NCI-H1092 (cell line): Measurements from ENCODE around the gene MPG.

Experiments
- DNase-seq: peaks from one replicate; lab custom pipeline; 2025; lab: John Stamatoyannopoulos, UW

MPG gene

DNA sequence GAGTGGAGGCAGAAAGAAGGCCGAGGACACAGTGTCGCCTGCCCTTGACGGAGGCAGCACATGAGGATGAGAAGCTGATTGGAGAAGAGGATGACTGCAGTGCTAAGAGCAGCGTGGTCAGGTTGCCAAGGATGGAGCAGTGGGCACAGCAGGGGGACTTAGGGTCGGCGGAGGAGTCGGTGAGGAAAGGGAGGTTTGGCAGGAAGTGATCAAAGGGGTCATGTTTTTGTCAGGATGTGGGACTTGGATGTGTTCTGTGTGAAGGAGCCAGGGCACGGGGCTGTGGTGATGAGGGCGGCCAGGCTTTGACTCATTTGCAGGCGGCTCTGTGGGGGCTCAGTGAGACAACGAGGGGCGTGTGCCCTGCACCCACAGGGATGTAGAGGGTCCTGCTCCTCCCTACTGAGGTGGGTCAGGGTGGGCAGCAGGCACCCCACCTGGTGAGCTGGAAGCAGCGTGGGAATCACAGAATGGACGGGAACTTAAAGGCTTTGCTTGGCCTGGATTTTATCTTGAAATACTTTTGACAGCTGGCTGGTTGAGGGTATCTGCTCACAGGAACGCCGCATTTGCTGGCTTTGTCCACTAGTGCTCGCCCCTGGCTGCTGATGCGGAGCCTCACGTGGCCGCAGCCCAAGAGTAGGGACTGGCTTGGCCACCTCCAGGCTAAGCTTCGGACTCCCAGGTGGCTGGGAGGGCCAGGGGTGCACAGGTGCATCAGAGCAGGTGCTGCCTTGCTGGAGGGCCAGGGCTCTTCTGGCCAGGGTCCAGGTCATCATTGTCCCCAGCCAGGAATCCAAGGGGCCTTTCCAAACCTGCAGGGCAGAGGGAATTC is 6.0 kb downstream of the MPG start:
- DNase-seq = peak; percentile 47

GRCh38 chr16:84718-85406 is 6.8 kb downstream of the MPG start:
- peak; percentile 70 for DNase-seq

DNA sequence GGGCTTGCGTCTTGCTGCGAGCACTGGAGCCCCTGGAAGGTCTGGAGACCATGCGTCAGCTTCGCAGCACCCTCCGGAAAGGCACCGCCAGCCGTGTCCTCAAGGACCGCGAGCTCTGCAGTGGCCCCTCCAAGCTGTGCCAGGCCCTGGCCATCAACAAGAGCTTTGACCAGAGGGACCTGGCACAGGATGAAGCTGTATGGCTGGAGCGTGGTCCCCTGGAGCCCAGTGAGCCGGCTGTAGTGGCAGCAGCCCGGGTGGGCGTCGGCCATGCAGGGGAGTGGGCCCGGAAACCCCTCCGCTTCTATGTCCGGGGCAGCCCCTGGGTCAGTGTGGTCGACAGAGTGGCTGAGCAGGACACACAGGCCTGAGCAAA is 7.4 kb downstream of the MPG start:
- DNase-seq = no peak

GRCh38 chr16:85865-86264 is 7.8 kb downstream of the MPG start:
- DNase-seq = no peak

DNA sequence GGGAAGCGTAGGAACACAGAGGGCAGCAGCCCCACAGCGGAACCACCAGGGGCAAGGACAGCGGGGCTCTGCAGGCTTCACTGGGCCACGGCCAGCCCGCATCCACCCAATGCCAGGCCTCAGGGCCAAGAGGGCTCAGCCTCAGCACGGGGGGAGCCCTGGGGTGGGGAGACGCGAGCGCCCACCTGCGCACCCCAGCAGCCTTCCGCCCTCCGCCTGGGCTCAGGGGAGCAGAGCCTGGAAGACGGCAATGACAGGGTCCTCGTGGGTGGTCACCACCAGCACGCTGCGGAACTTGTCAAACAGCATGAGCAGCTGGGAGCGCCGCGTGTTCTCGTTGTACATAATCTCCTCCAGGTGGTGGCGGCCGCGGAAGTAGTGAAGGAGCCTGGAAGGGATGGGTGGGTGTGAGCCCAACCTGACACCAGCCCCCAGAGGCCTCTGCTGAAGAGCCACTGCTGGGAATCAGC is 8.5 kb downstream of the MPG start:
- no peak for DNase-seq

DNA sequence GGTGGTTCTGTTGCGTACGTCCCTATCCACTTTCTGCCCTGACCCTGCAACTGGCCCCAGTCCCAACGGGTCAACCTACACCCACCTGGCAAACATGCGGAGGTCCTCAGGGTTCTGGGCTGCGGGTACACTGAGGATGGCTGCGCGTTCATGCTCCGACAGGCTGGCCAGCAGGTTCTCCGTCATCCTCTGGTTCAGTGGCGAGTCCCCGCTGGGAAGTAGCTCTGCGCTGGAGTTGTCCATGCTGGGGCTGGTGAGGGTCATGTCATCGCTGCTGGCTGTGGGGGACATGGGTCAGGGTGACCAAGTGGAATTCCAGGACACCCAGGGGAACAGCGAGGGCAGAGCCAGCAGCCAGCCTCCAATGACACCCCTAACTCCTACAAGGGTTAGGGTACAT is 10.6 kb downstream of the MPG start:
- no peak for DNase-seq

GRCh38 chr16:89391-90302 is 11.6 kb downstream of the MPG start:
- DNase-seq = no peak

DNA sequence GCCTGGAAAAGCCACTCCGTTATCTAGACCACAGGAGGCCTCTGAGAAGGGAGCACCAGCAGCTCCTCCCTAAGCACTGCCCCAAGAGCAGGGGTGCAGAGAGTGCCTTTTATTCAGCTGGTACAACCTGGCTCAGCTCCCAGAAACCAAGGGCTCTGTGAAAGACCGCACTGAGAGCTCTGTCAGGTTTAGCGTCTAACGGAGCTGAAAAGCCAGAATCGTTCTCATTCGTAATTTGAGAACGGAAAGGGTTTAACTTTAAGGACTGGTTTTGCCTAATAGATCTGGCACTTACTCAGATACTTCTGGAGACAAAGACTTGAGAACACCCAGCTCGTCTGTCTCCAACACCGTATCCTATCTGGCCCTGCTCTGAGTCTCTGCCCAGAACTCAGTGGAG is 13.5 kb downstream of the MPG start:
- DNase-seq = peak; percentile 91

DNA sequence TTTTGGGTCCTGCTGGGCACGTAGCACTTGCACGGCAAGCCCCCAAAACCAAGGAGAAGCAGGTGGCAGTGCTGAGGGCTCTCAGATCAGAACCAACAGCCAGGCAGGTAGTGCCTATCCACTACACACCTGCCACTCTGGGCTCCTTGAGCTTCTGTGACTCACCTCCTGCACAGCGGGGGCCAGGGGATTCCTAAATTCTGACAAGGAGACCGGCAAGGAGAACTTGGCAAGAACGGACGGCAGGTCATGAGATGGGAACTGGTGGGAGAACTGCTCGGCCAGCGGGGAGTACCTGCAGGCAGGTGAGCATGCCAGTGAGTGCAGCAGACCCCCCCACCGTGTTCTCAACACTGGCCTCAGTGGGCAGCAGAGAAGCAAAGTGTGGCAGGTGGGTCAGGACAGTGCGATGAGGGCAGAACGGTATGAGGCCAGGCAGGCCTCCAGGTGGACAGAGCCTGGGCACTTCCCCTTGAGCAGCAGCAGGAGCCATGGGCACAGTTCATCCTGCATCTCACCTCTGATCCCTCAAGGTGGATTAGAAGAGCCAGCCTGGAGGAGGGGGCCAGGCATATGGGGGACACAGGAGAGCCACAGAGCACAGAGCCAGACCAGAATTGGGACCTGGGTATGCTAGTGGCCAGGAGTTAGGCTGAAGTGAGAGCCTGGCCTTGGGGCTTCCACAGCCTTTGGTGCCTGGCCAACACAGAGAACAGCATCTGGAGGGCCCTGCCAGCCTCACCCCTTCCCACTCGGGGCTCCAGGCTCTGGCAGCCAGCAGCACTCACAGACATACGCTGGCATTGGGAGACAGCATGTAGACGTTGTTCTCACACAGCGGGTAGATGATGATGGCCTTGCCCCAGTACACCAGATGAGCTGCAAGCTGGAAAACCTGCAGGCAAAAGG is 14.7 kb downstream of the MPG start:
- peak; percentile 38 for DNase-seq

- DNase-seq = no peak
Measured at GRCh38 chr16:94918-95265, 16.9 kb downstream of the MPG start.

- peak; percentile 74 for DNase-seq
Measured at GRCh38 chr16:96935-97381, 18.9 kb downstream of the MPG start.

GRCh38 chr16:97822-98221 is 19.8 kb downstream of the MPG start:
- no peak for DNase-seq

DNA sequence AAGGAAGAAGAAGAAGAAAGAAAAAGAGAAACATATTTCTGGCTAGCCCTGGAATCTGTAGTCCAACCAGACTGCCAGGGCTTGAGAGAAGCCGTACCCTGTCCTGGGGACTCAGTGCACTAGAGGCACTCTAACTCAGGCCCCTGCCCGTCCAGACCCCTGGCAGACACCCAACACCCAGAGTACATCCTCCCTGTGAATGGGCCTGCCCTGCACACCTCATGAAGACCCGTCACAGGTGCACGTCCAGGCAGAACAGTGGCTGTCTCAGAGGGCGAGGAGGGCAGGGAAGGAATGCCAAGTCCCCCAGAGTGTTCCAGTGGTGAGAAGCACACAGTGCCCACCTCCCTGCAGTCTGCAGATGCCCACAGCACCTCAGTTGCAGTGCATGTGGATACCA is 23.0 kb downstream of the MPG start:
- no peak for DNase-seq

DNA sequence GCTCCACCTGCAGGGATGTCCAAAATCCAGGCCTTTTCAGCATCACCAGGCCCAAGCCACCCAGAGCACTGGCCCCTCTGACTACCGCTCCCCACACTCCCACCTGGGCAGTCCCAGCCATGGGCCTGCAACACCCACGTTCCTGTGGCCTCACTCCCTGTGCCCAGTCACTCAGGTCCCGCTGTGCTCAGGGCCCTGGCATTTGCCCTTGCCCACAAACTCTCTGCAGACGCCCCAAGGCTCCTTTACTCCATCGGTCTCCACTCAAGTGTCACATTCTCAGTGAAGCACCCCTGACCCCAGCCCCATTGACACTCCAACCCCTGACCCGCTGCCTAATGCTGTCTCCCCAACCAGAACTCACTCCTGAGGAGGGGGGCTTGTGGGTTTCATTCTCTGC is 23.6 kb downstream of the MPG start:
- DNase-seq = no peak

DNA sequence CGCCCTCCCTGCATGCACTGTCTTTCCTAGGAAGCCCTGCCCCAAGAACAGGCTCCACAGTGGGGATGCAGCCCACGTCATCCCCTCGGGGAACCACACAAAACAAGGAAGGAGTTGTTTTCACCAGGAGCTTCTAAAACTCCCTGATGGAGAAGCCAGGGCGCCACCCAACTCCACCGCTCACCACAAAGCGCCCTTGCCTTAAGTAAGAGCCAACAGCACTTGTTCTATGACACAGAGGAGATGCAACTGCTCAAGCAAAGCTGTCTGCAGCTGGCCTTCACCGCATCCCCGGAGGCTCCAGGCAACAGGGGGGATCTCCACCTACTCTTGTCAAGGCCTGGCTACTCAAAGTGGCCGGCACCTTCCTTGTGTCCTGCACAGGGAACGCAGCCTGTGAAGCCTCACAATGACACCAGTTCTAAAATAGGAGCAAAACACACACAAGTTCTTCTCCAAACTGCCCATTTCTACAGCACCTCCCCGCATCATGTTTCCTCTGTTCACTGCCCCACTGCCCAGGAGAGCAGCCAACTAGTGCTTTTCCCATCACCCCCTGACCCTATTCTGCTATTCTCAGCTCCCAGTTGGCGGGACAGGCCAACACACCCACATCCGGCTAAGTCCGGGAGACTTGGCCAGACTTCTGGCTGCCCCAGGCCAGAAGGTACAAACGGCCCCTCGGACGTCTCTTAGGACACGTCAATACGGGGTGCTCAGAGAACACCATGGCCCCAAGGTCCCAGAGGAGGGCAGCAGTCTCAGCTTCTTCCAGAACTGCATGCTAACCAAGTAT is 24.2 kb downstream of the MPG start:
- no peak for DNase-seq

- DNase-seq = no peak
Measured at GRCh38 chr16:104355-104754, 26.3 kb downstream of the MPG start.

DNA sequence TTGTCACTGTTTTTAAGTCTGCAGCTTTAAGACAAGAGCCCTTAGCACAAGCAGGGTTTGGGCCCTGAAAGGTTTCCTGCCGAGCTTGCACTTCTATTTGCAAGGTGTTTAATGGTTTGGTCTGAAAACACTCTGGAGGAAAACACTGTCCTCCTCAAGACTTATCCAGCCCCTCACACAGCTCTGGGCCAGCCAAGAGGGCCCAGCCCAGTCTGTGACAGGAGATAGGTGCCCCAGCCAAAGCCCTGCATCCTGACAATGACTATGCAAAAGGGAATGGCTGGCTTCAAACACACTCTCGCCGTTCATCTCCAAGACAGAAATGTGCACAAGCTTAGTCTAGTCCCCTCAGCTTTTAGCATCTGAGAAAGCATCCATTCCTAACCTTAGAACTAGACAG is 26.9 kb downstream of the MPG start:
- no peak for DNase-seq

- no peak for DNase-seq
Measured at GRCh38 chr16:105521-105920, 27.5 kb downstream of the MPG start.

DNA sequence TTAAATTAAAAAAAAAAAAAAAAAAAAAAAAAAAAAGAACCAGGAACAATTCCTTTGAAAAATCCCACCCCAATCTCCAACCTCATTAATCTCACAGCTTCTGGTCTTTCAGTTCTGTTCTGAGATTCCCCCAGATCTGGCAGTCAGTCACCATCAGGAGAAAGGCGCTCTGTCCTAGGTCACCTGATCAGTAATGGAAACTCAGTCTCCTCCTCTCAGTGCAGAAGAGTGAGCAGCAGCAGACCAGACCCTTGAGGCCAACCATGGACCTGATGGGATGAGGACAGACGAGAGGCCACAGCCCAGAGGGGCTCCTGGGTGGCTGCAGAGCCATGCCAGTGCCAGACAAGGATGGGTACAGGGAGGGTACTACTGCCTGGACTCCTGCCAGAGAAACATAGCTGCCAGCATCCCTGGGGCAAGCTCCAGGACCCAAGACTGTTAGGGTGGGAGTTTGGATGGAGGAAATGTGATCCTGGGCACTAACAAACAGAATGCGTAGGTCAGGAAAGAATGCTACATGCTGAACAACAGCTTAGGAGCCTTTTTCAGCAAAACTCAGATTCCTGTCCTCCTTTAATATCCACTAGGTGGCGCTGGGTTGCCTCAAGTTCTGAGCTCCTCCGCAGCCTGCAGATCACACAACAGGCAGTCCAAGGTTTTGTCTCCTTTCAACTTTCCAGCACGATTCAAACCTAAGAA is 28.7 kb downstream of the MPG start:
- DNase-seq = peak; percentile 47
